B cell (primary cell): ENCODE data around the gene MAD1L1. TPM values are rescaled to one million over a fixed set of nuclear protein-coding genes. Genes with fewer than 3 reads are reported as not detected.

Experiments used
- ATAC-seq: fragments of 200-7000 bp; cut with Tn5 transposase; one replicate; pipeline ENCODE4 v1.10.0; 2021; ENCODE audit warnings: low read depth, mild to moderate bottlenecking, moderate number of reproducible peaks, moderate library complexity
- CTCF ChIA-PET: fragments of 350-600 bp; sonication (Branson Sonifier 250); formaldehyde crosslinking; loops from one replicate; lab custom pipeline; 2021; ENCODE audit warnings: antibody characterized with exemption, inconsistent platforms; lab: Charles Lee
- POLR2A ChIA-PET: fragments of 350-600 bp; sonication (Branson Sonifier 250); formaldehyde crosslinking; loops from one replicate; lab custom pipeline; 2021; ENCODE audit warnings: antibody characterized with exemption; lab: Charles Lee
- DNase-seq: peaks from one replicate; pipeline ENCODE4 v3.0.0; 2013
- H2AFZ ChIP-seq: 2 replicates; pipeline ENCODE4 v1.6.1; 2012; ENCODE audit warnings: mild to moderate bottlenecking, low read depth, low read length; ENCODE audit not compliant: insufficient read depth, poor library complexity, severe bottlenecking
- H3K27ac ChIP-seq, 2 donors: 1 replicate in 1 of 2; 2 replicates in 1 of 2; pipeline ENCODE4 v1.5.1; 2012 to 2013; ENCODE audit warnings: low read length in 2 of 2, mild to moderate bottlenecking in 2 of 2, moderate library complexity in 1 of 2
- H3K27me3 ChIP-seq, 4 experiments: fragments of 200-600 bp in 1 of 4; sonication (generic) in 1 of 4; replicated peaks in 1 of 4; 1 replicate in 2 of 4; 2 replicates in 2 of 4; pipeline versions ENCODE4 v1.6.1 to v1.7.0; 2013 to 2016; ENCODE audit warnings: low read length in 3 of 4, mild to moderate bottlenecking in 2 of 4, mixed read lengths in 1 of 4, moderate library complexity in 1 of 4; ENCODE audit not compliant: insufficient read depth in 4 of 4, control insufficient read depth in 3 of 4; ENCODE audit errors: control extremely low read depth in 1 of 4
- H3K36me3 ChIP-seq, 2 experiments: replicated peaks in 1 of 2; 1 replicate in 1 of 2; 2 replicates in 1 of 2; pipeline versions ENCODE4 v1.6.1 to v1.7.1; 2013; ENCODE audit warnings: low read length in 1 of 2; ENCODE audit not compliant: insufficient read depth in 2 of 2, control insufficient read depth in 1 of 2; ENCODE audit errors: control extremely low read depth in 1 of 2, extremely low read depth in 1 of 2
- H3K4me1 ChIP-seq, 2 donors: fragments of 200-600 bp in 1 of 2; sonication (generic) in 1 of 2; 1 replicate in 1 of 2; 2 replicates in 1 of 2; pipeline versions ENCODE4 v1.5.1 to v1.6.1; 2013 to 2017; ENCODE audit warnings: low read length in 2 of 2; ENCODE audit not compliant: control insufficient read depth in 2 of 2, insufficient read depth in 2 of 2
- H3K4me2 ChIP-seq: replicated peaks from 2 replicates; pipeline ENCODE3; 2012; ENCODE audit warnings: mild to moderate bottlenecking, low read depth, low read length; ENCODE audit not compliant: poor library complexity, severe bottlenecking
- H3K4me3 ChIP-seq, 5 experiments: fragments of 200-600 bp in 1 of 5; sonication (generic) in 1 of 5; 1 replicate in 3 of 5; 2 replicates in 2 of 5; pipeline versions ENCODE4 v1.5.1 to v1.7.0; 2011 to 2016; ENCODE audit warnings: low read length in 4 of 5, mild to moderate bottlenecking in 4 of 5, low read depth in 2 of 5, control low read depth in 1 of 5, moderate library complexity in 1 of 5; ENCODE audit not compliant: insufficient read depth in 1 of 5; ENCODE audit errors: control extremely low read depth in 1 of 5, extremely low read depth in 1 of 5
- H3K79me2 ChIP-seq: fragments of 200-600 bp; sonication (generic); one replicate; pipeline ENCODE4 v1.6.0; 2016; ENCODE audit warnings: low read length; ENCODE audit not compliant: control insufficient read depth, insufficient read depth
- H3K9ac ChIP-seq: fragments of 200-600 bp; sonication (generic); 2 replicates; pipeline ENCODE4 v1.6.1; 2017; ENCODE audit warnings: mild to moderate bottlenecking, low read length, moderate library complexity
- H3K9me3 ChIP-seq, 3 donors: one replicate each; pipeline versions ENCODE4 v1.6.1 to v1.7.1; 2013; ENCODE audit warnings: low read length in 2 of 3; ENCODE audit not compliant: control insufficient read depth in 2 of 3, insufficient read depth in 1 of 3; ENCODE audit errors: control extremely low read depth in 1 of 3
- H4K20me1 ChIP-seq: 2 replicates; pipeline ENCODE4 v1.6.0; 2012; ENCODE audit warnings: mild to moderate bottlenecking, low read length; ENCODE audit not compliant: insufficient read depth, control insufficient read depth, poor library complexity, severe bottlenecking
- H3K27ac Mint-ChIP-seq: one replicate; pipeline ENCODE4 v1.8.0; 2021; ENCODE audit warnings: mixed read lengths
- H3K27me3 Mint-ChIP-seq: one replicate; pipeline ENCODE4 v1.8.0; 2021; ENCODE audit warnings: mixed read lengths
- H3K4me1 Mint-ChIP-seq: one replicate; pipeline ENCODE4 v1.8.0; 2021; ENCODE audit warnings: mixed read lengths
- H3K4me3 Mint-ChIP-seq: one replicate; pipeline ENCODE4 v1.8.0; 2021; ENCODE audit warnings: mixed read lengths
- H3K9me3 Mint-ChIP-seq: one replicate; pipeline ENCODE4 v1.8.0; 2022; ENCODE audit warnings: mixed read lengths; ENCODE audit not compliant: insufficient read depth
- CTCF ChIP-seq: fragments of 200-600 bp; IDR thresholded peaks from one replicate; pipeline ENCODE4 v1.8.0; 2022; ENCODE audit warnings: antibody characterized with exemption, mild to moderate bottlenecking
- EZH2 ChIP-seq: IDR thresholded peaks from 2 replicates; pipeline ENCODE4 v1.6.1; 2012; ENCODE audit warnings: borderline replicate concordance, low read depth, mild to moderate bottlenecking, moderate library complexity, low read length; ENCODE audit not compliant: insufficient read depth, poor library complexity, severe bottlenecking
- WGBS: methylation state at CpG from one replicate; pipeline ENCODE4 v1.1.5; 2013; ENCODE audit warnings: missing lambda C conversion rate; ENCODE audit not compliant: insufficient coverage; 5-methylcytosine and 5-hydroxymethylcytosine counted together
- intact Hi-C: fragments of 100-400 bp; cut with micrococcal nuclease; formaldehyde crosslinking; loops from one replicate; pipeline ENCODE4 v1.10.0; 2022
- polyA plus RNA-seq: library from polyadenylated mRNA; depleted of rRNA; stranded (reverse); fragments of >200 nt; gene quantifications from 2 replicates; pipeline ENCODE4 v1.2.3, GENCODE V29; 2012
- total RNA-seq, 2 donors: library from RNA; stranded (reverse); fragments of 120-200 nt in 1 of 2; gene quantifications; 1 replicate in 1 of 2; 2 replicates in 1 of 2; pipeline versions ENCODE4 v1.2.3 to v1.2.4, GENCODE V29; 2013 to 2022

The MAD1L1 gene
- total and polyA plus RNA-seq, 2 donors (not counting 1 experiment from before 2014, with no cell fraction given): 86.7 to 110 TPM

- H3K27me3 Mint-ChIP-seq: no peaks in the 10 kb centered on the region
- Histone ChIP-seq H3K4me2 (no peak overlapping the region), H3K4me1 (peaks cover 10 to 15% of the 10 kb centered on the region in 2 donors), H3K79me2 (peaks cover 3% of the 10 kb centered on the region), H3K27ac (no peak overlapping the region), H3K36me3 (peaks cover 0 to 3% of the 10 kb centered on the region in 2 experiments), H3K27me3 (no peaks in the 10 kb centered on the region), H4K20me1 (no peaks in the 10 kb centered on the region), H2AFZ (no peak overlapping the region), H3K9ac (no peak overlapping the region), H3K9me3 (no peaks in the 10 kb centered on the region), H3K4me3 (no peak overlapping the region)
- ChIA-PET POLR2A (no interaction called here), CTCF (no interaction called here)
- H3K4me3 Mint-ChIP-seq: no peak overlapping the region
- intact Hi-C loops: no loop called here
- TF ChIP-seq EZH2 (no peak), CTCF (no peak)
- peaks cover 21% of the 10 kb centered on the region for H3K4me1 Mint-ChIP-seq
- ATAC-seq (no peak), DNase-seq (no peak)
- H3K9me3 Mint-ChIP-seq: no peaks in the 10 kb centered on the region
- no peak overlapping the region for H3K27ac Mint-ChIP-seq
- 93% methylated on average over 25 of the region's 25 CpGs for WGBS
Measured at GRCh38 chr7:2008936-2009540, 223.7 kb downstream of the MAD1L1 start.

GRCh38 chr7:2008101-2008935, 224.4 kb downstream of the MAD1L1 start:
- TF ChIP-seq EZH2 (no peak), CTCF (no peak)
- no peak overlapping the region for H3K9ac ChIP-seq
- H3K27me3 ChIP-seq: no peaks in the 10 kb centered on the region
- no peak overlapping the region for H3K4me2 ChIP-seq
- no peak overlapping the region for H3K27ac Mint-ChIP-seq
- intact Hi-C loops: no loop called here
- 88% methylated on average over 25 of the region's 28 CpGs for WGBS
- H3K4me1 ChIP-seq: peaks cover 10 to 15% of the 10 kb centered on the region in 2 donors
- H3K27me3 Mint-ChIP-seq: no peaks in the 10 kb centered on the region
- no peak overlapping the region for H3K27ac ChIP-seq
- H3K9me3 ChIP-seq: no peaks in the 10 kb centered on the region
- no peak overlapping the region for H3K4me3 ChIP-seq
- ATAC-seq (no peak), DNase-seq (no peak)
- H2AFZ ChIP-seq: no peak overlapping the region
- H3K36me3 ChIP-seq: peaks cover 0 to 3% of the 10 kb centered on the region in 2 experiments
- H3K4me3 Mint-ChIP-seq: no peak overlapping the region
- H3K9me3 Mint-ChIP-seq: no peaks in the 10 kb centered on the region
- ChIA-PET POLR2A (no interaction called here), CTCF (no interaction called here)
- H4K20me1 ChIP-seq: no peaks in the 10 kb centered on the region
- peaks cover 4% of the 10 kb centered on the region for H3K79me2 ChIP-seq
- H3K4me1 Mint-ChIP-seq: peaks cover 21% of the 10 kb centered on the region
